Measurements from ENCODE around the gene LYRM9.
"Not testable (repeated sequence)": the region's sequence is repeated elsewhere in the genome, so short reads cannot be mapped to it uniquely, and the experiment has no call there.

LYRM9 gene

GRCh38 chr17:27837769-27838168 lies 55.4 kb downstream of the LYRM9 start:
- DNase-seq = not testable (repeated sequence)

- DNase-seq = no peak
These were observed 56.5 kb downstream of the LYRM9 start for GRCh38 chr17:27836651-27837050.

- no peak for DNase-seq
These were observed 58.6 kb downstream of the LYRM9 start for GRCh38 chr17:27834571-27834970.

- no peak for DNase-seq
These were observed 60.3 kb downstream of the LYRM9 start for GRCh38 chr17:27832831-27833230.

GRCh38 chr17:27829888-27830287 lies 63.3 kb downstream of the LYRM9 start:
- DNase-seq = not testable (repeated sequence)

GRCh38 chr17:27829143-27829711 lies 63.9 kb downstream of the LYRM9 start:
- DNase-seq = not testable (repeated sequence)

Data from activated CD4-positive, alpha-beta T cell treated with anti-CD3 and anti-CD28 coated beads, Interleukin-2, amount 50 U/mL, for 16 hours (primary cell).